HG02623 (cell line): Measurements from ENCODE around the gene TEAD1.
A peak's percentile ranks its signal among the peaks of the same experiment; 100 is the strongest.

ENCODE experiments used
- ATAC-seq: cut with Tn5 transposase; IDR thresholded peaks from one replicate; pipeline ENCODE4 v1.9.1; 2021; ENCODE audit warnings: moderate library complexity; ENCODE audit not compliant: unreplicated experiment

TEAD1 gene

GRCh38 chr11:12761029-12761428 is 86.8 kb downstream of the TEAD1 start:
- no peak for ATAC-seq

DNA sequence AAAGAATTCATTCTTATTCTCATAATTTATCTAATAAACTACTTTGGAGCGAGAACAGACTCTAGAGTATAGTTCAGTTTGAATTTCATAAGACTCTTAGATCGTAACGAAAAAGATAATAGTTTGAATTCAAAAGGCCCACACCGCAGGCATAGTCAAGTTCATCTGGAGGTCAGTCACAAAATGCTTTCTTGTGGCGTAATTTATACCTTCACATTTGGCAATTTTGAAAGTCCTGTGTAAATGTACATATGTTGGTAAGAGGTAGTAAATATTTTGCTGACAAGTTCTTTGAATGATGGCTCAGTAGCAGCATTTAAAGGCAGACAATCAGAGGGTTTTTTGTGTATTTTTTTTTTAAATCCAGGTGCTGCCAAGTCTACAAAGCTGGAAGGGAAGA is 88.1 kb downstream of the TEAD1 start:
- ATAC-seq = no peak

- ATAC-seq = no peak
Measured at GRCh38 chr11:12762696-12763324, 88.6 kb downstream of the TEAD1 start.

GRCh38 chr11:12764187-12764914 is 90.1 kb downstream of the TEAD1 start:
- ATAC-seq = no peak

DNA sequence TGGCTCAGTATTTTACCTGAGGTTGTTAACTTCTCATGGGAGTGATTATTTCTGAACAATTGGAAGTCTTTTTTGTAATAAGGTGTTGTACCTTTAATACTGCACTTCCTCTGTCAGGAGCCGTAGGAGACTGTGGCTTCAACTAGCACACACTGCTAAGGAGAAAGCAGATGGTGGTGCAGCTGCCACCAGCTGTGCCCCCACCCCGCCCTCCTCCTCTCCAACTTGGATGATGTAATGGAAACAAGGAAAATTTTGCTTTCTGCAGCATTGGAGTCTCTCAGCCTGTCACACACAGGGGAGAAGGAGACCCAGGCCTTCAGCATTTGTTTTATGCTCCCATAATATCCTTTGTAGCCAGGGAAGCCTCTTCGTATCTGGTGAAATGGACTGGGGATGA is 91.2 kb downstream of the TEAD1 start:
- ATAC-seq = no peak

DNA sequence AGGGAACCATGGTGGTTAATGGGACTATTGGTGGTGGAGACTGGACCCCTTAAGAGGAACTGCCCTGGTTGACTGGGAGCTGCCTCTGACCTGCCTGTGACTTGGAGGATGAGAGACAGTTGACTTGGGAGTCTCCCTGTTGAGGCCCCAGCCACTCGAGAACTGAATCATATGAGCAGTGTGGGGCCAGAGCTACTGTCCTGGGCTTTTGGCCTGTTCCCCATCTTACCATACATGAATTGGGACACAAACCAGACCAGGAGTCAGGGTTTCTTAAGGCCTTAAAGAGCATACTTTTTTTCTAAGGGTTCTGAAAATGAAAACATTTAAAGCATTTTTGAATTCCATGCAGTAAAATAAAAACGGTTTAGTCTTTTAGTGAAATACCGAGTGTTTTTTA is 92.8 kb downstream of the TEAD1 start:
- no peak for ATAC-seq

DNA sequence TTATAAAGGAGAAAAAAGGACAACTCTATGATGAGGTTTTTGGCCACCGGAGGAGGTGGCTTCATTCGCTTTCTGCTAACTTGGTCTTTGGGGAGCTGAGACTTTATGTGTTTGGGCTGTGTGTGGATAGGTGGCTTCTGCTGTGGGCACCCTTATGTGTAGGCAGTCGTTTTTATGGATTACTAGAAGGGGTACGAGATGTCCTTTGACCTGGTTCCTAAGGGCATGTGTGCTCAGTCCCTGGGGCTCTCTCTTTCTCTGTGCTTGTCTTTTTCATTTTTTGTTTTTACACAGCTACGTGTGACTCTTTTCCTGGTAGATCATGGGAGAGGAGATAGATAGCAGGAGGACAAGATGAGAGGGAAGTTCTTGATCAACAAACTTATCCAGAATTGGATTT is 93.4 kb downstream of the TEAD1 start:
- no peak for ATAC-seq

DNA sequence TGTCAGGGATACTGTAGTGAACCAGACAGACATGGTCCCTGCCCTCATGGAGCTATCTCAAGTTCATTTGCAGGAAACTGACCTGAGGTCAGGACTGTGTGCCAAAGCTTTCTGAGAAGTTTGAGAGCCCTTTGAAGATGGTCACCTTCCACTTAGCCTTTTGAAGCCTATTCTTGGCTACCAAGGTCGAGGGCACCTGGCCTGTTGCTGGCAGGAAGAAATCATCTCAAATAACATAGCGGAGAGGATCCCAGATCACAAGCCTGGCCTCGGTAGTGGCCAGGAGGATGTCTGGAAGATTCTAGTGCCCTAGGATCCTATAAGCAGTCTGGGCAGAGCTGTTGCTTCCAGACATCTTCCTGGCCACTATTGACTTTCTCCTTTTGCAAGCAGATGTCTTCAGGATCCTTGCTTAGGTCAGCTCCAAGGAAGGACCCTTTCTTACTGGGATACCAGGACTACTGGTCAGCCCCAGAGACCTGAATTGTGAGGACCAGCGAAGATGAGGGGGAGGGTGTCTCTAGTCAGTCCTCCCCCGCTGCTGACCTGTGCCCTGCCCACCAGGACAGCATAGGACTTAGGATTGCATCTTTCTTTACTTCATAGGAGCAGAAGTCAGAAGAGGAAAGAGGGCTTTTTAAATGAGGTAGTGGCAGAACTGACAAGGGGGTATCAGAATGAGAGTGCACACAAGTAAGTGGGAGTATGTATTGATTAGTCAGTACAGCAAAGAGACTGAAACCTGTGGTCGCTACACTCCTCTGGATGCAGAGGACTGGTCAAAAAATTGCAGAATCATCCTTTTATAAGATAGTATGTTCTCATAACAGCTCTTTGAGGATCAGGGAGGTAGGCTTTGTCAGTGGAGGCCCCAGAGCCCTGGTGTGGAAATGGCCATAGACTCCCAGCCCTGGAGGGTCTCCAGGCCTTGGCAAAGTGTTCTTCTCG is 94.8 kb downstream of the TEAD1 start:
- peak; percentile 52 for ATAC-seq

GRCh38 chr11:12769834-12770345 is 95.7 kb downstream of the TEAD1 start:
- ATAC-seq = no peak

DNA sequence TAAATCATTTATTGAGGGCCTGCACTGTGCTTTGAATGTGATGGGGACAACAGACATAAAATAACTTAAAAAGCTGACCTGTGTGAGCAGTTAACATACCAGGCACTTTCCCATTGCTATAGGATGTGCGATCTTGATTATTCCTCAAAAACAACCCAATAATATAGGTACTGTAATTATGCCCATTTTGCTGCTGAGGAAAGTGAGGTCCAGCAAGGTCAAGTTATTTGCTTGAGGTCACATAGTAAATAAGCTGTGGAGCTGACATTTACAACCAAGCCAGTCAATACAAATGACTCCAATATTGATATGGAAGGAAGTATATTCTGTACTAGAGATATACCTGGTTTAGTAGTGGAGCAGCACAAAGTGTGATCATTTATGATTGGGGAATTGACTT is 96.2 kb downstream of the TEAD1 start:
- no peak for ATAC-seq

- ATAC-seq = no peak
Measured at GRCh38 chr11:12770966-12771597, 96.9 kb downstream of the TEAD1 start.

DNA sequence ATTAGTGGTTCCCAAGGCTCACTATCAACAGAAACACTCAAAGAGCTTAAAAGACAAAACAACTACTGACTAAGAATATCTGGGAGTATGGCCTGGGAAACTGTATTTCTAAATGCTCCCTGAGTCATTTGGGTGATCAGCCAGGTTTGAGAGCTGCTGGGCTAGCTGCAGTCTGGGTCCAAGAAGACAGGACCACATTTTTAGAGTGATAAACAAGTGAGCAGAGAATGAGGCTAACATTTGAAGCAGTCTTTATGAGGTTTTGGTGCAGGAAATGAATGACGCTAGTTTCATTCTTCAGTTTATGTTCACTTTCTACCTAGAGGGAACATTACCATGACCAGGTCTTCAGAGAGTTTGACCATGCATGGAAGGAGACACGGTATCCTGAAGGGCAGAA is 97.7 kb downstream of the TEAD1 start:
- no peak for ATAC-seq

GRCh38 chr11:12772324-12772723 is 98.1 kb downstream of the TEAD1 start:
- ATAC-seq = no peak

GRCh38 chr11:12773591-12773990 is 99.4 kb downstream of the TEAD1 start:
- no peak for ATAC-seq

GRCh38 chr11:12775955-12776354 is 101.7 kb downstream of the TEAD1 start:
- ATAC-seq = no peak

GRCh38 chr11:12777208-12777874 is 103.1 kb downstream of the TEAD1 start:
- no peak for ATAC-seq

- no peak for ATAC-seq
Measured at GRCh38 chr11:12778240-12778905, 104.2 kb downstream of the TEAD1 start.

DNA sequence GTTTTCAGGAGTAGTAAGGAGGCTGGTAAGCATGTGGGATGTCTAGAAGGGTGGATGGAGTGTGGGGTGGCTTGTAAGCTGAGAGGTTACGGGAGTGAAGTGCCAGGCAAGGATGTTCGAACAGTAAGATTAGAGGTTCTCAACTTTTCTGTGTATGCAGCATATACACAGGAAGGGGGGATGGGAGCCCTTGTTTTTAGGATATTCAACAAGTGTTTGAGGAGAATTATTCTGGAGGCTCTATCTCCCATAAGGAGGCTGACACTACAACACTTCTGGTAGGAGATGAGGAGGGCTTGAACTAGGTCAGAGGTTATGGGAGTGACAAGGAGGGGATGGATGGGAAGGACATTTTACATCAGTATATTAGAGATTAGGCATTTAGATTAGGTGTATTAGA is 109.5 kb downstream of the TEAD1 start:
- no peak for ATAC-seq

DNA sequence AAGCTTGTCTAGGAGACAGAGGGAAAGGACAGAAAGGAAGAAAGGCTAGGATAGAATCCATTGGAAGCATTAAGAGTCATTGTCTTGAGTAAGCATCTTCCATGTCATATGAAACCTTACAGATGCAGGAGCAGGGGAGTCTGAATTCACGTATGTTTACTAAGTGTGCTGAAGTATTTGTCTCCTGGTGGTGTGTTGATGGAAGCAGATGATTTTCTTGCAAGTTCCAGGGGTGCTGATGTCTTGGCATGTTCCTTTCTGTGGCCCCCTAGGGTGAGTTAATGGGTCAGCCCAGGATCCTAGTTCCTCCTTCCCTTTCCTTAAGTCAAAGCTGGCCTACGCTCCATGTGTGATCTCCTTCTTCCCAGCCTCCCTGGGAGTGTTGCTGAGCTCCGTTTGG is 110.2 kb downstream of the TEAD1 start:
- ATAC-seq = no peak

GRCh38 chr11:12784987-12785386 is 110.8 kb downstream of the TEAD1 start:
- ATAC-seq = no peak
